Measurements from ENCODE around the gene ITPR1. TPM values are rescaled to one million over a fixed set of nuclear protein-coding genes. Genes with fewer than 3 reads are reported as not detected.

Gene ITPR1
- total RNA-seq, 2 donors from 2014 or later = 254 to 283 TPM

DNA sequence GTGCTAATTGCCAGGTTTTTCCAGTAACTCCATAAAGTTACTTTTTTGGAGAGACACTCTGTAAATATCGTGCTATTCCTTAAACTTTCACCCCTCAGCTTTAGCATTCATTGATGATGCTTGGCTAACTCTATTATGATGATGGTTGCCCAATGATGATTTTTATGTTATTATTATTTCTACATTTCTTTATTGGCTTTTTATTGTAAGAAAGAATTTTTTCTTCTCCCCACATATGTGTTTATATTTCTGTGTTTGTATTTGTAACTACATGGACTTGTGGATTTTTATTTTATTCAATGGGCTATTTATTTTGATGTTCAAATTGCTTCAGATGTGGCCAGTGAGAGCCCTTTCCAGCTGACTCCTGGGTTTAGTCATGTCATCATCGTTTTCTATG is 323.6 kb downstream of the ITPR1 start:
- TF ChIP-seq, protein P1, sequence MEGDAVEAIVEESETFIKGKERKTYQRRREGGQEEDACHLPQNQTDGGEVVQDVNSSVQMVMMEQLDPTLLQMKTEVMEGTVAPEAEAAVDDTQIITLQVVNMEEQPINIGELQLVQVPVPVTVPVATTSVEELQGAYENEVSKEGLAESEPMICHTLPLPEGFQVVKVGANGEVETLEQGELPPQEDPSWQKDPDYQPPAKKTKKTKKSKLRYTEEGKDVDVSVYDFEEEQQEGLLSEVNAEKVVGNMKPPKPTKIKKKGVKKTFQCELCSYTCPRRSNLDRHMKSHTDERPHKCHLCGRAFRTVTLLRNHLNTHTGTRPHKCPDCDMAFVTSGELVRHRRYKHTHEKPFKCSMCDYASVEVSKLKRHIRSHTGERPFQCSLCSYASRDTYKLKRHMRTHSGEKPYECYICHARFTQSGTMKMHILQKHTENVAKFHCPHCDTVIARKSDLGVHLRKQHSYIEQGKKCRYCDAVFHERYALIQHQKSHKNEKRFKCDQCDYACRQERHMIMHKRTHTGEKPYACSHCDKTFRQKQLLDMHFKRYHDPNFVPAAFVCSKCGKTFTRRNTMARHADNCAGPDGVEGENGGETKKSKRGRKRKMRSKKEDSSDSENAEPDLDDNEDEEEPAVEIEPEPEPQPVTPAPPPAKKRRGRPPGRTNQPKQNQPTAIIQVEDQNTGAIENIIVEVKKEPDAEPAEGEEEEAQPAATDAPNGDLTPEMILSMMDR (IDR thresholded peaks at IDR 0.05) = no peak
- Histone ChIP-seq H3K9me3 (no peaks in the 10 kb centered on the region), H3K36me3 (peaks cover 49% of the 10 kb centered on the region), H3K4me3 (no peak overlapping the region), H3K27ac (no peak overlapping the region), H3K27me3 (replicated peaks; ENCODE audit: insufficient read depth) (no peaks in the 10 kb centered on the region), H3K4me1 (ENCODE audit: control insufficient read depth in 1 of 2, low read depth in 2 of 2) (peaks cover 0 to 6% of the 10 kb centered on the region in 2 donors)
- ATAC-seq (ENCODE audit: insufficient number of reproducible peaks, low FRiP score, low read depth) (no peak), DNase-seq (ENCODE audit: low spot score) (no peak)

DNA sequence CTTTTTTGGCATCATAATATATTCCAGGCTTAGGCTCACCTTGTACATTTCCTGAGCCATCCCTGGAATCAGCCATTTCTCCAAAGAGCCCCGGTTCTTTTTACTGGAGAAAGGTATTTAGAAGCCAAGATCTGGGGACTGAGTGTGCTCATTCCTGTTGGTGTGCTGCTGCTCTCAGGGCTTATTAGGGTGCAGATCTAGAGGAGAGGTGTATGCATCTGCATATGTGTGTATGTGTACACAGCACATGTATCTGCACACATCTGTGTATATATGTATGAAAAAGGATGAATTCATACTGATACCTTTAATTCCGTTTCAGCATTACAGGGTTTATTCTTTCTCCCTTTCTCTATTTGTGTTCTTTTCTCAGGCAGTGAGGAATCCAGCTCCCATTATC is 324.0 kb downstream of the ITPR1 start:
- ATAC-seq (ENCODE audit: insufficient number of reproducible peaks, low FRiP score, low read depth) = no peak
- H3K36me3 ChIP-seq = peaks cover 52% of the 10 kb centered on the region
- H3K4me3 ChIP-seq = no peak overlapping the region
- H3K4me1 ChIP-seq (ENCODE audit: control insufficient read depth in 1 of 2, low read depth in 2 of 2) = peaks cover 0 to 2% of the 10 kb centered on the region in 2 donors
- TF ChIP-seq, protein P1 (IDR thresholded peaks at IDR 0.05) = no peak
- DNase-seq (ENCODE audit: low spot score) = no peak
- no peak overlapping the region for H3K27ac ChIP-seq
- no peaks in the 10 kb centered on the region for H3K9me3 ChIP-seq
- H3K27me3 ChIP-seq (replicated peaks; ENCODE audit: insufficient read depth) = no peaks in the 10 kb centered on the region

DNA sequence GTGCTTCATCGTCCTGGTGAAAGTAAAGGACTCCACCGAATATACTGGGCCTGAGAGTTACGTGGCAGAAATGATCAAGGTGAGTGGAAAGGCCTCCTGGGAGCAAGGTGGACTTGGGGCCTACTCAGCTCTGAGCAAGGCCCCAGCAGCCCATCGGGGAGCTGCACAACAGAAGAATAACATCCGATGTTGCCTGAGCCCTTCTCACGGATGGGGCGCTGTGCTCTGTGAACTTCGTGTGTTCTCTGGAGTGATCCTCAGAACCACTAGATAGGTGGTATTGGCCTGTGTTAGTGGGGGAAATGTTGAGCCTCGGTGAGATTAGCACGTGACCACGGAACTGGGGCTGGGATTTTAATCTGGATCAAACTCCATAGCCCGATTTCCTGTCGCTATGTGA is 325.0 kb downstream of the ITPR1 start:
- H3K4me1 ChIP-seq (ENCODE audit: control insufficient read depth in 1 of 2, low read depth in 2 of 2) = no peaks in the 10 kb centered on the region
- H3K9me3 ChIP-seq = no peaks in the 10 kb centered on the region
- no peak overlapping the region for H3K4me3 ChIP-seq
- ATAC-seq (ENCODE audit: insufficient number of reproducible peaks, low FRiP score, low read depth) (no peak), DNase-seq (ENCODE audit: low spot score) (no peak)
- TF ChIP-seq, protein P1 (IDR thresholded peaks at IDR 0.05) = no peak
- peaks cover 55% of the 10 kb centered on the region for H3K36me3 ChIP-seq
- no peak overlapping the region for H3K27ac ChIP-seq
- no peaks in the 10 kb centered on the region for H3K27me3 ChIP-seq (replicated peaks; ENCODE audit: insufficient read depth)

DNA sequence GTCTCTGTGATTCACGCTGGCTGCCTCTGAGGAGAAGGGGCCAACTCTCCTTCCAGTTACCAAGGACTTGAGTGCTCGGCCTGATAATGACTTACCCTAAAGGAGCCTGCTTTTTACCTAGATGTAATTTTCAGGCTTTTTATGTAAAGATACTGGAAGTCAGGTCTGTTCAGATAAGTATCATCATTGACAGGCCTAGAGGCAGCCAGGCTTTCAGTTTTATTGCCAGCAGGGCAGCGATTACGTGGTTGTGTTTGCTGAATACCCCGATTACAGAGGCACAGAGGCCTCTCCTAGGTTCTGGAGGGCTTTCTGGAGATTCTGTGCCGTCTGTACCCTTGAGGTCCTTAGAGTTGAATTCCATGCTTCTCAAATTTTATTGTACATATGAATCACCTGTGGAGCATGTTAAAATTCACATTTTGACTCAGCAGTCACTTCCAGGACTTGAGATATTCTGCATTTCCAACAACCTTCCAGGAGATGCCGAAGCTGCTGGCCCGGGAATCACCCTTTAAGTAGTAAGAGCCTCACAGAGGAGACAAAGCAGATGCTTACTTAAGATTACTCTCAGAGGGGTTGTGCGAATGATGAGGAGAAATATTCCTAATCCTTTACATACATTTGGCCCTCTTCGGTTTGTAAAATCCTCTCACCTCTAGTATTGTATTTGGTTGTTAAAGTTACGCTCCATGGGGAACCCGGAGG is 326.0 kb downstream of the ITPR1 start:
- no peak for DNase-seq (ENCODE audit: low spot score)
- no peak for ATAC-seq (ENCODE audit: insufficient number of reproducible peaks, low FRiP score, low read depth)
- no peaks in the 10 kb centered on the region for H3K9me3 ChIP-seq
- TF ChIP-seq, protein P1 (IDR thresholded peaks at IDR 0.05) = no peak
- no peaks in the 10 kb centered on the region for H3K27me3 ChIP-seq (replicated peaks; ENCODE audit: insufficient read depth)
- H3K4me3 ChIP-seq = no peak overlapping the region
- H3K4me1 ChIP-seq (ENCODE audit: control insufficient read depth in 1 of 2, low read depth in 2 of 2) = no peaks in the 10 kb centered on the region
- H3K36me3 ChIP-seq = peaks cover 55% of the 10 kb centered on the region
- no peak overlapping the region for H3K27ac ChIP-seq

DNA sequence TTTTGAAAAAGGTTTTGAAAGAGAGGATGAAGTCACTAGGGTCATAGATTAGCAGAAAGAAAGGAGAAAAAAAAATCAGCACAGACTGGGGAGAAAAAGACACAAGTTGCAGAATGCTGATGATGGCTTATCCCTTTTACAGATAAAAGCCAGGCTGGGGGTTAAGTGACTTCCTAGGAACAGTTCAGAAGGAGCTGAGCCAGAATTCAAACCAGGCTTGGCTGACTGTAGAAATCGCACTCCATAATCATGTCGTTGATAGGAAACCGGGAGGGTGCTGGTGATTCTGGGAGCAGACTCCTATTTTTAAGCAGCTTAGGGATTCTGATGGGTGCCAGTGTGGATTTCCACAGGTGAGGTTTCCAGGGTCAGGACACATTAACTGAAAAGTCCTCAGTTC is 326.6 kb downstream of the ITPR1 start:
- ATAC-seq (ENCODE audit: insufficient number of reproducible peaks, low FRiP score, low read depth) = no peak
- TF ChIP-seq, protein P1 (IDR thresholded peaks at IDR 0.05) = no peak
- no peak overlapping the region for H3K4me3 ChIP-seq
- DNase-seq (ENCODE audit: low spot score) = no peak
- H3K27ac ChIP-seq = no peak overlapping the region
- no peaks in the 10 kb centered on the region for H3K9me3 ChIP-seq
- peaks cover 51% of the 10 kb centered on the region for H3K36me3 ChIP-seq
- H3K27me3 ChIP-seq (replicated peaks; ENCODE audit: insufficient read depth) = no peaks in the 10 kb centered on the region
- H3K4me1 ChIP-seq (ENCODE audit: control insufficient read depth in 1 of 2, low read depth in 2 of 2) = peaks cover 2 to 4% of the 10 kb centered on the region in 2 donors

Data from thoracic aorta (tissue), 2 donors.